ENCODE data around the gene FAH. TPM values are rescaled to one million over a fixed set of nuclear protein-coding genes. Genes with fewer than 3 reads are reported as not detected.
"Not testable (repeated sequence)": the region's sequence is repeated elsewhere in the genome, so short reads cannot be mapped to it uniquely, and the experiment has no call there.

Gene FAH
- total and polyA plus RNA-seq, 4 donors: 13.5 to 23.9 (median 20.2) TPM

DNA sequence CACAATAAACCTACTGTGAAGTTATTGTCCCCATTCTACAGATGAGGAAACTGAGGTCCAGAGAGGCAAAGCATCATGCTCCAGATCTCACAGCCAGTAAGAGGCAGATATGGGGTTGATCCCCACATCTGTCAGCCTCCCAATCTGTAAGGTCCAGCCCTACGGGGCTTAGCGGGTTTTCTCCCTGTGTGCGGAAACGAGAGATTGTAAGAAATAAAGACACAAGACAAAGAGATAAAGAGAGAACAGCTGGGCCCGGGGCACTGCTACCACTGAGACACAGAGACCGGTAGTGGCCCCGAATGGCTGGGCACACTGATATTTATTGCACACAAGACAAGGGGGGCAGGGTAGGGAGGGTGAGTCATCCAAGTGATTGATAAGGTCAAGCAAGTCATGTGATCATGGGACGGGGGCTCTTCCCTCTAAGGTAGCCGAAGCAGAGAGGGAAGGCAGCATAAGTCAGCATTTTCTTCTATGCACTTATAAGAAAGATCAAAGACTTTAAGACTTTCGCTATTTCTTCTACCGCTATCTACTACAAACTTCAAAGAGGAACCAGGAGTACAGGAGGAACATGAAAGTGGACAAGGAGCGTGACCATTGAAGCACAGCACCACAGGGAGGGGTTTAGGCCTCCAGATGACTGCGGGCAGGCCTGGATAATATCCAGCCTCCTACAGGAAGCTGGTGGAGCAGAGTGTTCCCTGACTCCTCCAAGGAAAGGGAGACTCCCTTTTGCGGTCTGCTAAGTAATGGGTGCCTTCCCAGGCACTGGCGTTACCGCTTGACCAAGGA is 2.8 kb downstream of the FAH start:
- H3K36me3 ChIP-seq (ENCODE audit: control insufficient read depth, insufficient read depth, low read length): peaks cover 14% of the 10 kb centered on the region
- H3K9me3 ChIP-seq (ENCODE audit: control insufficient read depth, insufficient read depth, low read length); H3K27ac ChIP-seq (ENCODE audit: low read depth, low read length); DNase-seq (ENCODE audit: low read depth in 4 of 6, low spot score in 6 of 6); H3K4me3 ChIP-seq (ENCODE audit: low read depth, low read length); H3K27me3 ChIP-seq (ENCODE audit: control insufficient read depth, insufficient read depth, low read length): not testable (repeated sequence)
- H3K4me1 ChIP-seq (ENCODE audit: control insufficient read depth, insufficient read depth, low read length): peaks cover 28% of the 10 kb centered on the region
- WGBS (ENCODE audit: insufficient coverage): 57% methylated on average over 9 of the region's 16 CpGs

DNA sequence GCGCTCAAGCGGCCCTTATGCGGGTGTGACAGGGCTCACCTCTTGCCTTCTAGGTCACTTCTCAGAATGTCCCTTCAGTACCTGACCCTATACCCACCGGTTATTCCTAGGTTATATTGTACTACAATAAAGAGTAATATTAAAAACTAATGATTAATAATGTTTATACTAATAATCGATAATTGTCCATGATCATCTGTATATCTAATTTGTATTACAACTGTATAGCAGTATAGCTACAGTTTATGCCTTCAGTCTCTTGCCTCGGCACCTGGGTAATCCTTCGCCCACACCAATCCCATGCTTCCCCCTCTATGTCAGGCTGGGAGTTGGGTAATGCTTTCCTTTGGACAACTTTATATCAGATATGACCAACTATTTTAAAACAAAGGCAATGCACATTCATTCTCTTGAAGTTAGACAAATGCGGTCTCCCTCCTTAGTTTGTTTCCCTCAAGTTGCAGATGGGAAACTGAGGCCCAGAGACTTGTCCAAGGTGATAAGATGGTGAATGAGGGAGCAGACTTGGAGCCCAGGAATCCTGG is 3.4 kb downstream of the FAH start:
- peaks cover 26% of the 10 kb centered on the region for H3K4me1 ChIP-seq (ENCODE audit: control insufficient read depth, insufficient read depth, low read length)
- no peaks in the 10 kb centered on the region for H3K27me3 ChIP-seq (ENCODE audit: control insufficient read depth, insufficient read depth, low read length)
- no peak for DNase-seq (ENCODE audit: low read depth in 4 of 6, low spot score in 6 of 6)
- WGBS (ENCODE audit: insufficient coverage): no CpG with 5 or more reads among the region's 8 CpGs
- peaks cover 19% of the 10 kb centered on the region for H3K36me3 ChIP-seq (ENCODE audit: control insufficient read depth, insufficient read depth, low read length)
- no peaks in the 10 kb centered on the region for H3K9me3 ChIP-seq (ENCODE audit: control insufficient read depth, insufficient read depth, low read length)
- H3K4me3 ChIP-seq (ENCODE audit: low read depth, low read length): no peak overlapping the region
- H3K27ac ChIP-seq (ENCODE audit: low read depth, low read length): no peak overlapping the region

DNA sequence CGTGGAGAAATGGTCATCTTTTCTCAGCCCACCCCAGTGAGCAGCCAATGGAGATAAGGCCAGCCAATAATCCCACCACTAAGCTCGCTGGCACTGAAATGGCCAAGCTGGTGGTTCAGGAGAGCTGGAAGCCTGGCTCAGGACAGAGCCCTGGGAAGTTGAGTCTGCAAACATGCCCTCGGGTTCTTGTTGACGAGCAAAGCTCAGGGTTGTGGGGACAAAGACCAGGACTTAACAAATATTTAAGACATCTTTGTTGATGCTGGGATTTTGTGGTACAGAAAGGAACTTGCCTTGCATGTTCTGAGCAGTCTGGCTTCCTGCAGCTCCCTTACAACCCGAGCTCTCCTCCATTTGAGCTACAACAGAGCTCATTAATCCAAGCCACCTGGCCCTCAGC is 4.4 kb downstream of the FAH start:
- Histone ChIP-seq H3K27ac (ENCODE audit: low read depth, low read length) (no peak overlapping the region), H3K36me3 (ENCODE audit: control insufficient read depth, insufficient read depth, low read length) (peaks cover 19% of the 10 kb centered on the region), H3K4me1 (ENCODE audit: control insufficient read depth, insufficient read depth, low read length) (peaks cover 24% of the 10 kb centered on the region), H3K27me3 (ENCODE audit: control insufficient read depth, insufficient read depth, low read length) (no peaks in the 10 kb centered on the region), H3K9me3 (ENCODE audit: control insufficient read depth, insufficient read depth, low read length) (no peaks in the 10 kb centered on the region), H3K4me3 (ENCODE audit: low read depth, low read length) (no peak overlapping the region)
- WGBS (ENCODE audit: insufficient coverage): 85% methylated on average over 5 of the region's 5 CpGs
- DNase-seq (ENCODE audit: low read depth in 4 of 6, low spot score in 6 of 6): no peak

DNA sequence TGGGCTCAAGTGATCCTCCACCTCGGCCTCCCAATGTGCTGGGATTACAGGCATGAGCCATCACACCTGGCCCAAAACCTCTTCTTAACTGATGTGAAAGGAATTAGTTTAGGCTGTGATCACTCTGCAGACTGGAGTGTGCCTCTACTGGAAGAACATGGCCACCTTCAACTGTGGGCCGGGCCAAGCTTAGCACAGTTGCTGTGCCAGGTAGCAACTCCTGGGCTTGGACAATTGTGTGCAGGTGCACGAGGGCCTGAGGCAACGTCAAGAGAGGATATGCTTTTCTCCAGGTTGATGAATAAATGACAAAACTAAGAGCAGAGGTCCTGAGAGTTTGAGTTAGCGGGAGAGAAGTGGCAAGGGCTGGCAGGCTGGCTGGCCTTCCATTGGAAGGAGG is 6.5 kb downstream of the FAH start:
- no peaks in the 10 kb centered on the region for H3K27me3 ChIP-seq (ENCODE audit: control insufficient read depth, insufficient read depth, low read length)
- H3K9me3 ChIP-seq (ENCODE audit: control insufficient read depth, insufficient read depth, low read length): no peaks in the 10 kb centered on the region
- no peak for DNase-seq (ENCODE audit: low read depth in 4 of 6, low spot score in 6 of 6)
- 98% methylated on average over 5 of the region's 5 CpGs for WGBS (ENCODE audit: insufficient coverage)
- H3K4me1 ChIP-seq (ENCODE audit: control insufficient read depth, insufficient read depth, low read length): peaks cover 9% of the 10 kb centered on the region
- no peak overlapping the region for H3K27ac ChIP-seq (ENCODE audit: low read depth, low read length)
- peaks cover 26% of the 10 kb centered on the region for H3K36me3 ChIP-seq (ENCODE audit: control insufficient read depth, insufficient read depth, low read length)
- H3K4me3 ChIP-seq (ENCODE audit: low read depth, low read length): no peak overlapping the region

DNA sequence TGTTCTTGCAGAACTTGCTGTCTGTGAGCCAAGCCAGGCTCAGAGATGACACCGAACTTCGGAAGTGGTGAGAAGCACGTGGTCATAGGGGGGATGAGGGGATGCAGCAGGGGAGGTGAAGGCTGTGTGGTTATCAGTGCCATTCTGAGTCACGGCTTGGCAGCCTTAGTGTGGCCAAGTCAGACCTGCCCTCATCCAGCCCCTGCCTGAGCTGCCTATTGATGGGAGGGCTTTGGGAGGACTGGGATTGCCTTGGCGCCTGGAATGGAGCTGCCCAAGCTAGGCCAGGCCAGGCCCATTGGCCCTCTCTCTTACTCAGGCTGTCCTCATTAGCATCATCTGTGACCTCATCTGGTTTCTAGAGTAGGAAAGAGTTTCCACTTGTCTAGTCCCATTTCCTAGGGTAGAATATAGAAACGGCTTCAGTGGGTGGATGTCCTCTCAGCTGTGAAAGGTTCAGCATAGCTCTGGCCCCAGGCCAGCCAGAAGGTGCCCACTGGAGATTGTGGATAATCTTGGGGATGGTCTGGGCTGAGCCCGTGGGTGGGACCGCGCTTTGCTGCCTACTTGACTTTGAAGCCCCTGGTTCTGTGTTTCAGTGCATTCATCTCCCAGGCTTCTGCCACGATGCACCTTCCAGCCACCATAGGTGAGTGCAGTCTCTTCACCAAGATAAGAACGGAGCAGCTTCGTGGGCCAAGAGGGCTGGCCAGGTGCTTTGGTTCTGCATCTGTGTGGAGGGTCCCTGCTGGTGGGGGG is 7.2 kb downstream of the FAH start:
- H3K27ac ChIP-seq (ENCODE audit: low read depth, low read length): no peak overlapping the region
- H3K36me3 ChIP-seq (ENCODE audit: control insufficient read depth, insufficient read depth, low read length): peaks cover 26% of the 10 kb centered on the region
- no peak overlapping the region for H3K4me3 ChIP-seq (ENCODE audit: low read depth, low read length)
- no peak for DNase-seq (ENCODE audit: low read depth in 4 of 6, low spot score in 6 of 6)
- H3K4me1 ChIP-seq (ENCODE audit: control insufficient read depth, insufficient read depth, low read length): peaks cover 2% of the 10 kb centered on the region
- H3K9me3 ChIP-seq (ENCODE audit: control insufficient read depth, insufficient read depth, low read length): no peaks in the 10 kb centered on the region
- 93% methylated on average over 10 of the region's 12 CpGs for WGBS (ENCODE audit: insufficient coverage)
- H3K27me3 ChIP-seq (ENCODE audit: control insufficient read depth, insufficient read depth, low read length): no peaks in the 10 kb centered on the region

DNA sequence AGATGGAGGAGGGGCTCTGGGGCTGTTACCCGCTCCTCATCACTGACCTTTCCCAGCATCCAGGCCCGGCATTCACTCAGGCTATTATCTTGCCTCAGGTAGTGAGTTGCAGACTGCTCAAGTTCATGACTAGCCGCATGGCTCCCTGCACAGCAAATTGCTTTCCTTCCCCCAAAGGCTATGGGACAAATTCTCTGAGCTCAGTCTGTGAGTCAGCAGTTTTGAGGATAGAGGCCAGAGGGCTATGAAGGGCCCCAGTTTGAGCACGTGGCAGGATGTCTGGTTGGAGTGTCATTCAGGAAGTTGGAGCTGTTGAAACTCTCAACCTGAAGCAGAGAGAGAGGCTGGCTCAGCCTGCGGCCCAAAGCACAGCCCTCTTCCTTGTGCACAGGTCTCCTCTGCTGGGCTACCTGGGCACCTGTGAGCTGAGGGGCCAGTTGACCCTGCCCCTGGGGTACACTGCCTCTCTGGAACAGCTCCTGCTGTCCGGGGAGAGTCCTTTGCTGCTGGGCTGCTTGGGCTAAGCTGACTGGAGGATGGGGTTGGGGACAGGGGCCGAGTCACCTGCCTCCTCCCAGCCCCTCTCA is 7.9 kb downstream of the FAH start:
- WGBS (ENCODE audit: insufficient coverage): 73% methylated on average over 2 of the region's 7 CpGs

DNA sequence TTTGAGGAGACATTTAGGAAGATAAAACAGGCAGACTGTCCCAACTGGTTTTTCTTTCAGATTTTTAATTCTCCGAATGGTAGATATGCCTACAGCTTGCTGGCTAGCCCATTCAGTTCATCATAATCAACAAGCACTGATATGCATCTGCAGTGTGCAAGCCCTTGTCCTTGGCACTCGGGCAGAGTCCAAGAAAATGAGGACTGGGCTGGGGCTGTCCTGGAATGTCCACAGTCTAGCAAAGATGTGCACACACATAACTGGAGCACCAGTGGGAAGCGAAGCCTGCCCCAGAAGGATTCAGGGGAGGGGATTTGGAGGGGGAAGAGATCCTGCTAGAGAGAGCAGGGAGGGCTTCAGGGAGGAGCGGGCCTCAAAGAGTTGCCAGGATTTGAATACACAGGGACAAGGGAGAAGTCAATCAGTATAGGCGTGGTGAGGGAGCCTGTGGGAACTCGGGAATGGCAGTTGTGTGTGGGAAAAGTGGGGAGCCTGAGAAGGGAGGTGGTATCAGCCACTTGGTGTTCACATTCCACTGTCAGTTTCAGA is 8.7 kb downstream of the FAH start:
- no peak overlapping the region for H3K27ac ChIP-seq (ENCODE audit: low read depth, low read length)
- no peaks in the 10 kb centered on the region for H3K27me3 ChIP-seq (ENCODE audit: control insufficient read depth, insufficient read depth, low read length)
- no peak for DNase-seq (ENCODE audit: low read depth in 4 of 6, low spot score in 6 of 6)
- H3K9me3 ChIP-seq (ENCODE audit: control insufficient read depth, insufficient read depth, low read length): no peaks in the 10 kb centered on the region
- H3K36me3 ChIP-seq (ENCODE audit: control insufficient read depth, insufficient read depth, low read length): peaks cover 26% of the 10 kb centered on the region
- H3K4me3 ChIP-seq (ENCODE audit: low read depth, low read length): no peak overlapping the region
- H3K4me1 ChIP-seq (ENCODE audit: control insufficient read depth, insufficient read depth, low read length): no peaks in the 10 kb centered on the region
- 93% methylated on average over 6 of the region's 6 CpGs for WGBS (ENCODE audit: insufficient coverage)

More for the DNA sequence above, 7.9 kb downstream of the FAH start:
- Histone ChIP-seq H3K9me3 (ENCODE audit: control insufficient read depth, insufficient read depth, low read length) (no peaks in the 10 kb centered on the region), H3K27me3 (ENCODE audit: control insufficient read depth, insufficient read depth, low read length) (no peaks in the 10 kb centered on the region), H3K27ac (ENCODE audit: low read depth, low read length) (no peak overlapping the region), H3K36me3 (ENCODE audit: control insufficient read depth, insufficient read depth, low read length) (peaks cover 26% of the 10 kb centered on the region), H3K4me3 (ENCODE audit: low read depth, low read length) (no peak overlapping the region), H3K4me1 (ENCODE audit: control insufficient read depth, insufficient read depth, low read length) (no peaks in the 10 kb centered on the region)
- DNase-seq (ENCODE audit: low read depth in 4 of 6, low spot score in 6 of 6): no peak

DNA sequence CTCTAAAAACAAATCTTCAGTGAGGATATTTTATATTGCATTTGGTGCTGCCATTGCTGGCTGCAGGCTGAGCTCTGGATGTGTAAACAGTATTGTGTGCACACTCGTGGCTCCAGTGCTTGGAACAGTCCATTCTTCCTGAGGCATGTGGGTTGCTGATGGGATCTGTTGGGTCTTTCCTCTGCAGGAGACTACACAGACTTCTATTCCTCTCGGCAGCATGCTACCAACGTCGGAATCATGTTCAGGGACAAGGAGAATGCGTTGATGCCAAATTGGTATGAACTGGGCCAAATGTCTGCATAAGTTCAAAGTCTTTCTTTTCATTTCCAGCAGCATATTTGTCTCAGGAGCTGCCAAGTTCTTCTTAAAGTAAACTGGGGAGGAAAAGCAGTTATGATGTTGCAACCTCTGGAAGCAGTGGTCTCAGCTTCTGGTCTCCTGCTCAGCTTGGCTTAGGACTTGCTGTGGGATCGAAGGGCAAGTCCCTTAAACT is 9.3 kb downstream of the FAH start:
- Histone ChIP-seq H3K4me3 (ENCODE audit: low read depth, low read length) (no peak overlapping the region), H3K27me3 (ENCODE audit: control insufficient read depth, insufficient read depth, low read length) (no peaks in the 10 kb centered on the region), H3K4me1 (ENCODE audit: control insufficient read depth, insufficient read depth, low read length) (no peaks in the 10 kb centered on the region), H3K9me3 (ENCODE audit: control insufficient read depth, insufficient read depth, low read length) (no peaks in the 10 kb centered on the region), H3K36me3 (ENCODE audit: control insufficient read depth, insufficient read depth, low read length) (peaks cover 26% of the 10 kb centered on the region), H3K27ac (ENCODE audit: low read depth, low read length) (no peak overlapping the region)
- no peak for DNase-seq (ENCODE audit: low read depth in 4 of 6, low spot score in 6 of 6)
- 74% methylated on average over 4 of the region's 6 CpGs for WGBS (ENCODE audit: insufficient coverage)

DNA sequence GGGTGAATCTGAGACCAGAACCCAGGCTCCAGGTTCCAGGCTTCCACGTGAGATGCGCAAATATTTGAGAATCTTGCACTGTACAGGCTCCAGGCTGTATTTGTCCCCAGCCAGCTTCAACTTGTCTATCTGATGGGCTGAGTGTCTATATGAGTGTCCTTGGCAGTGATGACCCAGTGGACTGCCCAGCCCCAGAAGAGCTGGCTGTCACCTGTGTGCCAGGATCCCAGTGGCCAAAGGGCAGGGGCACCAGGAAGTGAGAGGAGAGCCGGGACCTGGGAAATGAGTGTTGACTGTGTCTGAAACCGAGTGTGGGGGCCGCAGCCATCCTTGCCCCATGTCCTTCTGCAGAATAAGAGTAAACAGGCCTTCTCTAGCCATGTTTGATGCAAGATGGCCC is 10.4 kb downstream of the FAH start:
- H3K27ac ChIP-seq (ENCODE audit: low read depth, low read length): no peak overlapping the region
- H3K36me3 ChIP-seq (ENCODE audit: control insufficient read depth, insufficient read depth, low read length): peaks cover 26% of the 10 kb centered on the region
- DNase-seq (ENCODE audit: low read depth in 4 of 6, low spot score in 6 of 6): no peak
- no peaks in the 10 kb centered on the region for H3K9me3 ChIP-seq (ENCODE audit: control insufficient read depth, insufficient read depth, low read length)
- no peaks in the 10 kb centered on the region for H3K27me3 ChIP-seq (ENCODE audit: control insufficient read depth, insufficient read depth, low read length)
- no peaks in the 10 kb centered on the region for H3K4me1 ChIP-seq (ENCODE audit: control insufficient read depth, insufficient read depth, low read length)
- H3K4me3 ChIP-seq (ENCODE audit: low read depth, low read length): no peak overlapping the region
- 95% methylated on average over 3 of the region's 5 CpGs for WGBS (ENCODE audit: insufficient coverage)

All from spinal cord (tissue), 10 donors.